VCaP (cell line): ENCODE data around the gene PIGR.
A peak's percentile ranks its signal among the peaks of the same experiment; 100 is the strongest.

Experiments used
- H3K27ac ChIP-seq: fragments of 450-650 bp; 2 replicates; pipeline ENCODE4 v1.5.1; 2017
- CTCF ChIP-seq: fragments of 450-650 bp; conservative IDR thresholded peaks from 2 replicates; pipeline ENCODE4 v1.5.1; 2017; ENCODE audit warnings: mild to moderate bottlenecking, moderate library complexity

Gene PIGR

DNA sequence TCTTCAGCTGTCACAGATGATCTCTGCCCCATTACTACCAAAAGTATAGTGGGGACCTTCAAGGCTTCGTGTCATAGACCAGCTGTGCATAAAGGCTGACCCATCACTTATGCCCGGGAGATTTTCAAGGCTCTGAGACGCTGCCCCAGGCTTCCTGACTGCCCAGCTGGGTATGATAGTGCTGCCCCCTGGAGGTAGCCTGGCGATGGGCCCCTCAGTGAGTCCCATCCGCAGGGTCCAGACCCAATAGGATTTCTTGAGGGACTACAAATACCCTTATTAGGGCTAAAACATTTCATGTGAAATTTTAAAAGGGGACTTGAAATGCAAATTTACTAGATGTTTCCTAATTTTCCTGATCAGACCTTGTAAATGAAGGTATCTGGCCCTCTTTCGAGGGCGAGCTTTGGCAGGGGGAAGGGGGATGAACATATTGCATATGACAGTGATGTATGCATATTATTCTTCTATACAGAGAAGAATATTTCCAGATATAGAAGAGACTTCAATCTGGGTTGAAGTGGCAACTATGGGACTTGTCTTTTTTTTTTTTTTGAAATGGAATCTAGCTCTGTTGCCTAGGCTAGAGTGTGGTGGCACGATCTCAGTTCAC, 12.8 kb downstream of the PIGR start:
- peak; percentile 30; the same call in 1 of the 2 replicates for TF ChIP-seq CTCF
- no peak overlapping the region for H3K27ac ChIP-seq

- TF ChIP-seq CTCF, result no peak
These were observed 14.1 kb downstream of the PIGR start for GRCh38 chr1:206932177-206932576.

DNA sequence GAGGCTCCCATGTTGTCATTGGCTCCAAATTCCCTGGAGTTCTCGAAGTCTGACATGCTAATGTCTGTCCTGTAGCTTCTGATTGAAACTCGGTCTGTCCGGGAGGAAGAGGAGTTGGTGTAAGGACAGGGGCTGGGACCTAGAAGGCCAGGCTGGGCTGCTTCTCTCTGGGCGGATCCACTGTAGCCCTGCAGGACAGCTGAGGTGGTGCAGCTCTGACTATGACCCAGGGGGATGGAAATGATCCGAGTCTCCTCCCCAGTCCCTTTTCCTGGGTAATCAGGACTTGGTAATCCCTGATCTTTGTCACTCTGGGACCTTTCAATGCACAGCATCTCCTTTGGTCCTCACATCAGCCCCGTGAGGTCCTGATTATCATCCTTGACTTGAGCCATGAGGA, 14.6 kb downstream of the PIGR start:
- no peak for TF ChIP-seq CTCF
- H3K27ac ChIP-seq, result no peak overlapping the region

More at GRCh38 chr1:206932177-206932576, 14.1 kb downstream of the PIGR start:
- no peak overlapping the region for H3K27ac ChIP-seq

DNA sequence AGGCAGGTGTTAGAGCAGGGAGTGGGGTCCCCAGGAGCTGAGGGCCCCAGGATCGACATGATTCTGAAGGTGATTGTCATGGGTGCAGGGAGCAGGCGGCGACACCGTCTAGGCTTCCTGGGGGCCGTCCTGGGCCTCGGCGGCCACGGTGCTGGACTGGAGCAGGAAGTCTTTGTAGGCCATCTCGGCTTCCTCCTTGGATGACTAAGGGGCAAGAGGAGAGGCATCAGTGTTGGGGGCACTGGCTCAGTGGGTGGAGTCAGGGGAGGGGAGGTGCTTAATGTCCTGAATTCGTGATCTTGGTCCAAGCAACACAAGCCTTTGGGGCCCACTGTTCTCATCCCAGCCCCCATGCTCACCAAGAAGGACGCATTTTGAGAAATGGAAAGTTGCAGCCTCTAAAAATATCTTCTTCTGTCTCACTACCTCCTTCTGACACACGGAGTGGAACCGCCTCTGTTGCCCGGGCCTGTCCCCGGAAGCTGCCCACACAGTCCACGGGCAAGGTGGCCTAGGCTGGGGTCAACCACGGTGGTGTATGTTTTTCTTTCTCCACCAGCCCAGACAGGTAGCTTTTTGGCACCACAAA, 16.0 kb downstream of the PIGR start:
- H3K27ac ChIP-seq, result no peak overlapping the region
- no peak for TF ChIP-seq CTCF

DNA sequence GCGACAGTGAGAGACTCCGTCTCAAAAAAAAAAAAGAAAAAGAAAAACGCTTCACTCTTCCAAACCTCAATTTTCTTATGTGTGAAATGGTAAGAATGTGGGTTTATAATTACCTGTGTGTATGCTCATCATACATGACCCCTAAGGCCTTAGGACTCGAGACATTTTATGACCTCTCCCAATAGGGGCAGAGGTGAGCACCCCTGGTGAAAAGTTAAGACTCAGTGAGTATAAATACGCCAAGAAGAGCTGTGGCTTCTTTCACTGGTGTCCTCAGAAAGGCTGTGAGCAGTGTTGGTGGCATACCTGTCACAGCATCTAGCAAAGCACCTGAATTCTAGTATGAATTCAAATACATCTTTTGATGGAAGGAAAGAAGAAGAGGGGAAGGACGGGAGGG, 16.7 kb downstream of the PIGR start:
- H3K27ac ChIP-seq, result no peak overlapping the region
- no peak for TF ChIP-seq CTCF

DNA sequence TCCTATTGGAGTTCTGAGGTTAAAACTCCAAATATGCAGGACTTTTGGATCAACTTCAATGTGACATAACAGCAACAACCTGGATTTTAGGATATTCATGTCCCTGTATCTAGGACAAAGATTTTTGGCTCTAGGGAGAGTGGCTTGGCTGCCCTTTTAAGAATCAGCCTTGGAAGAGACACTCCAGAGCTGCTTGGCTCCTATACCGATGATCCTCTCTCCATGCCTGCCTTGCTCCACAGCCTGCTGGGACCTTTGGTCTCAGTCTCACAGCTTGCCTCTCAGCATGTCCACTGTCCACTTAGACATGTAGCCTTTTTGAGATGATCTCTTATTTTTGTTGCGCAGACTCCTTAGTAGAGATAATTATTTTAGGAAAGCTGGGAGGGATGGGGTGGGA, 20.0 kb downstream of the PIGR start:
- no peak for TF ChIP-seq CTCF
- H3K27ac ChIP-seq, result no peak overlapping the region

- no peak; the same call in 1 of the 2 replicates for TF ChIP-seq CTCF
- no peak overlapping the region for H3K27ac ChIP-seq
These were observed 21.0 kb downstream of the PIGR start for GRCh38 chr1:206925106-206925736.
